ENCODE results near the gene ALKBH3. TPM values are rescaled to one million over a fixed set of nuclear protein-coding genes. Genes with fewer than 3 reads are reported as not detected.

Gene ALKBH3
- total RNA-seq, 4 donors from 2014 or later: 27.5 to 44.1 (median 42.0) TPM

- H3K36me3 ChIP-seq: no peaks in the 10 kb centered on the region
- in situ Hi-C loops (cut with MboI; ENCODE audit: low sequenced_read_pairs in 4 of 4): no loop called here
- H3K27me3 ChIP-seq: peaks cover 0 to 6% (median 0%) of the 10 kb centered on the region in 3 donors
- DNase-seq (no peak), ATAC-seq (no peak)
- no peak overlapping the region for H3K27ac ChIP-seq
- no peaks in the 10 kb centered on the region for H3K9me3 ChIP-seq
- H3K4me1 ChIP-seq: peaks cover 13% of the 10 kb centered on the region in 2 donors
- no peak overlapping the region for H3K4me3 ChIP-seq
- TF ChIP-seq CTCF (IDR thresholded peaks at IDR 0.05 in 4 of 5, conservative IDR thresholded peaks at IDR 0.05 in 1 of 5): no peak
- TF ChIP-seq POLR2A (IDR thresholded peaks at IDR 0.05): no peak
- intact Hi-C loops (cut with DNase I; ENCODE audit: low total_unique reads): no loop called here
These were observed 50.5 kb downstream of the ALKBH3 start for GRCh38 chr11:43930868-43931716.

- intact Hi-C loops (cut with DNase I; ENCODE audit: low total_unique reads): no loop called here
- ATAC-seq (no peak), DNase-seq (no peak)
- Histone ChIP-seq H3K27ac (no peak overlapping the region), H3K27me3 (peaks cover 0 to 6% (median 0%) of the 10 kb centered on the region in 3 donors), H3K9me3 (no peaks in the 10 kb centered on the region), H3K4me1 (peaks cover 13% of the 10 kb centered on the region in 2 donors), H3K4me3 (no peak overlapping the region), H3K36me3 (no peaks in the 10 kb centered on the region)
- in situ Hi-C loops (cut with MboI; ENCODE audit: low sequenced_read_pairs in 4 of 4): no loop called here
- TF ChIP-seq POLR2A (IDR thresholded peaks at IDR 0.05) (no peak), CTCF (IDR thresholded peaks at IDR 0.05 in 4 of 5, conservative IDR thresholded peaks at IDR 0.05 in 1 of 5) (peak in 1 of 5 experiments; percentile 32)
These were observed 51.0 kb downstream of the ALKBH3 start for GRCh38 chr11:43931717-43932039.

- in situ Hi-C loops (cut with MboI; ENCODE audit: low sequenced_read_pairs in 4 of 4): no loop called here
- Histone ChIP-seq H3K4me1 (peaks cover 13% of the 10 kb centered on the region in 2 donors), H3K4me3 (no peak overlapping the region), H3K27me3 (peaks cover 0 to 6% (median 0%) of the 10 kb centered on the region in 3 donors), H3K9me3 (no peaks in the 10 kb centered on the region), H3K36me3 (no peaks in the 10 kb centered on the region), H3K27ac (no peak overlapping the region)
- no peak for DNase-seq
- TF ChIP-seq CTCF (IDR thresholded peaks at IDR 0.05 in 4 of 5, conservative IDR thresholded peaks at IDR 0.05 in 1 of 5): no peak
- no peak for TF ChIP-seq POLR2A (IDR thresholded peaks at IDR 0.05)
- intact Hi-C loops (cut with DNase I; ENCODE audit: low total_unique reads): no loop called here
- no peak for ATAC-seq
These were observed 52.6 kb downstream of the ALKBH3 start for GRCh38 chr11:43933226-43933607.

GRCh38 chr11:43933608-43934551, 53.2 kb downstream of the ALKBH3 start:
- ATAC-seq (peak; percentile 70 to 84), DNase-seq (peak in 1 of 2 donors; percentile 60)
- no peak overlapping the region for H3K4me3 ChIP-seq
- TF ChIP-seq POLR2A (IDR thresholded peaks at IDR 0.05): no peak
- TF ChIP-seq CTCF (IDR thresholded peaks at IDR 0.05 in 4 of 5, conservative IDR thresholded peaks at IDR 0.05 in 1 of 5): peak in 1 of 5 experiments; percentile 8
- H3K27ac ChIP-seq: no peak overlapping the region
- peaks cover 0 to 6% (median 0%) of the 10 kb centered on the region in 3 donors for H3K27me3 ChIP-seq
- no peaks in the 10 kb centered on the region for H3K36me3 ChIP-seq
- peaks cover 13% of the 10 kb centered on the region in 2 donors for H3K4me1 ChIP-seq
- intact Hi-C loops (cut with DNase I; ENCODE audit: low total_unique reads) (no loop called here), in situ Hi-C loops (cut with MboI; ENCODE audit: low sequenced_read_pairs in 4 of 4) (no loop called here)
- no peaks in the 10 kb centered on the region for H3K9me3 ChIP-seq

Measured in gastrocnemius medialis (tissue), 4 donors.